T47D (cell line): ENCODE measurements around the gene RPL38.

Experiments used
- DNase-seq, 2 experiments: peaks; one replicate each; pipeline versions ENCODE4 v3.0.0 to v3.0.0-alpha.2; 2011 to 2012; ENCODE audit warnings: low read depth in 1 of 2, low spot score in 1 of 2
- JUND ChIP-seq: IDR thresholded peaks from 2 replicates; pipeline ENCODE4 v1.6.1; 2012; ENCODE audit warnings: low read depth
- in situ Hi-C: cut with HindIII; loops from 2 replicates; pipeline ENCODE4 v1.10.0; 2016; ENCODE audit warnings: low sequenced_read_pairs, low pct_unique_long_range_greater_than_20kb

Gene RPL38

DNA sequence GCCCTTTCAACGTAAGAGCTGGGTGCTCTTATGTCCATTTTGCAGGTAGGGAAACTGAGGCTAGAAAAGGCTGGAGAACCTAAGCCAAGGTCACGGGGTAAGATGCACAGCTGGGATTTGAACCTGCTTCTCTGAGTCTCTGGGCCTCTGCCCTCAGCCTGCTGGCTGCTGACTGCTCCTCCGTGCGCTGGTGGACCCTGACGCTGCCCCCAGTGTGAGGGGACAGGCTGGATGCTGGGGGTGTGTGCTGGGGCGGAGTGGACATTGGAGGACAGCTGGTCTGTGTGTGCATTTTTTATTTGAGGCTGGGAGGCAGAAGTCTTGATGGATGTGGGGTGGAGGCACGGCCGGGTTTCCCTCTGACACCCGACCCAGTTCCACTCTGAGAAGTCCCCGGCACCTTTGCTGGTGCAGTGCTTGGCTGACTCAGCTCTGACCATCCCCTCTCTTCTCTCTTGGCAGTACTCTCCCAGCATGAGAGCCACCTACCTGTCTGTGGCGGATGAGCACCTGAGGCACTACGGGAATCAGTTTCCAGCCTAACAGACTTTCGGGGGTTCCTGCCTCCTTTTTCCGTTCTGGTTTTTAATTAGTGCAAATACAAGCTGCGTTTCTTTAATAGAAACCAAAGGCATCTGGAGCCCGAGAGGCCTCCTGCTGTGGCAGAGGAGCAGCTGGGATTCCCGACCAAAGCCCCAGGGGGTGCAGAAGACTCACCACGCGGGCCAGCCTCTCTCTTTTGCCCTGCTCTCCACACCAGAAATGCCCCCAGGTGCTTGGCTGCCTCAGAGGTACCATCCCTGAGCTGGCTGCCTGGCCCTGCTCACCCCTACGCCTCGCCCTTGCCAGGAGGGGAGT lies 56.4 kb downstream of the RPL38 start:
- DNase-seq: no peak
- in situ Hi-C loops: no loop called here
- no peak for TF ChIP-seq JUND
